Calu3 (cell line): ENCODE data around the gene KIAA0825. TPM values are rescaled to one million over a fixed set of nuclear protein-coding genes. Genes with fewer than 3 reads are reported as not detected.
A peak's percentile ranks its signal among the peaks of the same experiment; 100 is the strongest.

ENCODE experiments used
- BruUV-seq: library from RNA; stranded (reverse); fragments of 400-500 nt; replicated peaks from 2 replicates; lab custom pipeline; 2021; lab: Mats Ljungman, UMichigan
- CTCF ChIA-PET: fragments of 300-600 bp; sonication (Branson Sonifier 250); formaldehyde crosslinking; loops from one replicate; lab custom pipeline; 2022; ENCODE audit warnings: antibody characterized with exemption; lab: Charles Lee
- DNase-seq: peaks from one replicate; pipeline ENCODE4 v3.0.0; 2022
- H3K27ac Mint-ChIP-seq: one replicate; pipeline ENCODE4 v1.8.0; 2022; ENCODE audit warnings: mixed read lengths; ENCODE audit not compliant: unreplicated experiment
- H3K27me3 Mint-ChIP-seq: one replicate; pipeline ENCODE4 v1.8.0; 2022; ENCODE audit warnings: mixed read lengths; ENCODE audit not compliant: unreplicated experiment
- H3K36me3 Mint-ChIP-seq: one replicate; pipeline ENCODE4 v1.8.0; 2022; ENCODE audit warnings: mild to moderate bottlenecking, moderate library complexity, mixed read lengths; ENCODE audit not compliant: insufficient read depth, unreplicated experiment
- H3K4me1 Mint-ChIP-seq: one replicate; pipeline ENCODE4 v1.8.0; 2022; ENCODE audit warnings: mild to moderate bottlenecking, low read depth, mixed read lengths; ENCODE audit not compliant: unreplicated experiment
- H3K4me3 Mint-ChIP-seq: one replicate; pipeline ENCODE4 v1.8.0; 2022; ENCODE audit warnings: mild to moderate bottlenecking, low read depth, moderate library complexity, mixed read lengths; ENCODE audit not compliant: unreplicated experiment
- H3K9me3 Mint-ChIP-seq: one replicate; pipeline ENCODE4 v1.8.0; 2022; ENCODE audit warnings: low read depth, mixed read lengths; ENCODE audit not compliant: unreplicated experiment
- intact Hi-C: fragments of 100-400 bp; cut with micrococcal nuclease; formaldehyde crosslinking; loops from one replicate; pipeline ENCODE4 v1.10.0; 2022; ENCODE audit not compliant: unreplicated experiment
- total RNA-seq: library from RNA; stranded (reverse); gene quantifications from 2 replicates; pipeline ENCODE4 v1.2.3, GENCODE V29; 2022
- TF ChIP-seq, protein P1 (sequence below): fragments of 200-600 bp; IDR thresholded peaks from one replicate; pipeline ENCODE4 v1.8.0; 2022; ENCODE audit warnings: antibody characterized with exemption; ENCODE audit not compliant: unreplicated experiment

KIAA0825 gene
- total RNA-seq, 1 experiment from 2014 or later, result 1.9 TPM

DNA sequence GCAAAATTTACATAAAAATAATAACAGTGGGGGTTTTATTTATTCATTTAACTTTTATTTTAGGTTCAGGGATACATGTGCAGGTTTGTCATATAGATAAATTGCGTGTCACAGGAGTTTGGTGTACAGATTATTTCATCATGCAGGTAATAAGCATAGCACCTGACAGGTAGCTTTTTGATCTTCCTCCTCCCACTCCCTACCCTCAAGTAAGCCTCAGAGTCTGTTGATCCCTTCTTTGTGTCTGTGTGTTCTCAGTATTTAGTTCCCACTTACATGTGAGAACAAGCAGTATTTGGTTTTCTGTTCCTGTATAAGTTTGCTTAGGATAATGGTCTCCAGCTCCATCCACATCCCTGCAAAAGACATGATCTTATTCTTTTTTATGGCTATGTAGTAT, 240.3 kb downstream of the KIAA0825 start:
- intact Hi-C loops, result no loop called here
- H3K27ac Mint-ChIP-seq, result no peak overlapping the region
- H3K4me1 Mint-ChIP-seq, result no peaks in the 10 kb centered on the region
- no peaks in the 10 kb centered on the region for H3K27me3 Mint-ChIP-seq
- H3K36me3 Mint-ChIP-seq, result no peaks in the 10 kb centered on the region
- no peak overlapping the region for H3K4me3 Mint-ChIP-seq
- BruUV-seq, result no TSS peak
- H3K9me3 Mint-ChIP-seq, result no peaks in the 10 kb centered on the region
- no peak for DNase-seq
- CTCF ChIA-PET, result no interaction called here
- TF ChIP-seq, protein P1, sequence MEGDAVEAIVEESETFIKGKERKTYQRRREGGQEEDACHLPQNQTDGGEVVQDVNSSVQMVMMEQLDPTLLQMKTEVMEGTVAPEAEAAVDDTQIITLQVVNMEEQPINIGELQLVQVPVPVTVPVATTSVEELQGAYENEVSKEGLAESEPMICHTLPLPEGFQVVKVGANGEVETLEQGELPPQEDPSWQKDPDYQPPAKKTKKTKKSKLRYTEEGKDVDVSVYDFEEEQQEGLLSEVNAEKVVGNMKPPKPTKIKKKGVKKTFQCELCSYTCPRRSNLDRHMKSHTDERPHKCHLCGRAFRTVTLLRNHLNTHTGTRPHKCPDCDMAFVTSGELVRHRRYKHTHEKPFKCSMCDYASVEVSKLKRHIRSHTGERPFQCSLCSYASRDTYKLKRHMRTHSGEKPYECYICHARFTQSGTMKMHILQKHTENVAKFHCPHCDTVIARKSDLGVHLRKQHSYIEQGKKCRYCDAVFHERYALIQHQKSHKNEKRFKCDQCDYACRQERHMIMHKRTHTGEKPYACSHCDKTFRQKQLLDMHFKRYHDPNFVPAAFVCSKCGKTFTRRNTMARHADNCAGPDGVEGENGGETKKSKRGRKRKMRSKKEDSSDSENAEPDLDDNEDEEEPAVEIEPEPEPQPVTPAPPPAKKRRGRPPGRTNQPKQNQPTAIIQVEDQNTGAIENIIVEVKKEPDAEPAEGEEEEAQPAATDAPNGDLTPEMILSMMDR, result no peak

DNA sequence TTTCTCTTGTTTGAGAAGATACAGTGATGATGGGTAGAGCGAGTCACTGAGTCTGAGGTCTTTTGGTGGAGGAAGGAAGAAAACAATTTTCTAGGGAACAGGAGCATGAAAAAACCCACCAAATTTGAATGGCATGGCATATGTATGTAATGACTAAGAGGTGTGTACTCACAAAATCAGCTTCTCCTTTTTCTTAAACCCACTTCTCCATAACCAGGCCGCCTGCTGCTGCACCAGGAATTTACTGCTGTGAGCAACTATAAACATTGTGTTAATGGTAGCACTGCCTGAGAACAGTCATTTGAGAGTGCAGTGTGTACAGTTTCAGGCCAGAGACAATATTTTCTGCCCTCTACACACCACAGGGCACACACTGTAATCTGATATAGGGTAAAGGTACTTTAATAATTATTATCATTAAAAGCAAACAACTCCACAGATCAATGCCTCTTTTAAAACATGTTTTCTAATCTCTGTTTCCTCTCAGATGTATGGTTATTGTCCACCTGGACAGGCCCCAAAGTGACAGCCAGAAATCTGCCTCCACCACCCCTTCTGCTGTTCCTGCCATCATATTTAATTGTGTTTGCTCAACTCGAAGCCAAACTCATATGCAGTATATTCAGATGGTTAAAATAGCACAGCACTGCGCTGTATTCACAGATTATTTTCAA, 241.6 kb downstream of the KIAA0825 start:
- no TSS peak for BruUV-seq
- no peaks in the 10 kb centered on the region for H3K4me1 Mint-ChIP-seq
- H3K27me3 Mint-ChIP-seq, result no peaks in the 10 kb centered on the region
- CTCF ChIA-PET, result no interaction called here
- no peak overlapping the region for H3K4me3 Mint-ChIP-seq
- no peak overlapping the region for H3K27ac Mint-ChIP-seq
- H3K9me3 Mint-ChIP-seq, result no peaks in the 10 kb centered on the region
- TF ChIP-seq, protein P1, result no peak
- H3K36me3 Mint-ChIP-seq, result no peaks in the 10 kb centered on the region
- intact Hi-C loops, result no loop called here
- no peak for DNase-seq

DNA sequence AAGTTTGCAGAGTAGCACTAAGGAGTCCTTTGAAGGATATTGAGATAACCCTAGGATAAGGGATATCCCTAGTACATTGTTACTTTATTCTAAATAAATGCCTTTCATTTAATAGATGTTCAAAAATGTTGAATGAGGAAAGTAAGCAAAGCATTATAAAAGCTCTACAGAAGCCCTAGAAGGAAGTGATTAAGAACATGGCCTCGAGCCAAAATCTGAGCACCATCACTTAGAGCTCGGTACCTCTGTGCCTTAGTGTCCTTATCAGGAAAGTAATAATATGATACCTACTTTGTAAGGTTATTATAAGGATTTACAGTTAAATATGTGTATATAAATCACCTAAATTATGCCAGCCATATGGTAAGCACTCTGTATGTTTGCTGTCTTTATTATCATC, 242.6 kb downstream of the KIAA0825 start:
- Mint-ChIP-seq H3K9me3 (no peaks in the 10 kb centered on the region), H3K4me1 (no peaks in the 10 kb centered on the region), H3K27me3 (no peaks in the 10 kb centered on the region), H3K27ac (no peak overlapping the region), H3K4me3 (no peak overlapping the region), H3K36me3 (no peaks in the 10 kb centered on the region)
- intact Hi-C loops, result no loop called here
- no TSS peak for BruUV-seq
- TF ChIP-seq, protein P1, result no peak
- CTCF ChIA-PET, result no interaction called here
- peak; percentile 30 for DNase-seq

DNA sequence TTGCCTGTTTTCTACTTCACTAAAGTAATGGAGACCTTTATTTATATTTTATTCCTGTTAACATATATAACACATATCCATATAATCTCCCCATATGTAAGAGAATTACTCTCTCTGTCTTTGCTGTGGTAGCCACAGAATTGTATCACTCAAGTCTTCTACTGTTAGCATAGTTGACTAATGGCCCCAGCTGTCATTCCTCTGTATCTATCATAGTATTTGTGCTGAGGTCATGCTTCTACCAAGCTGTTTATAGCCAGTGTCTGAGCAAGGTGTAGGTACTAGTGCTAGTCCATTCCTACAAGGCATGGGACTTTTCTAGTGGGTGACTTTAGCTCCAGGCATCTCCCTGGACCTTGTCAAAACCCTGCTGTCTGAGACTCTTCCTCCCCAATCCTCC, 244.1 kb downstream of the KIAA0825 start:
- TF ChIP-seq, protein P1, result no peak
- DNase-seq, result no peak
- no peak overlapping the region for H3K27ac Mint-ChIP-seq
- H3K27me3 Mint-ChIP-seq, result no peaks in the 10 kb centered on the region
- no TSS peak for BruUV-seq
- no peaks in the 10 kb centered on the region for H3K4me1 Mint-ChIP-seq
- H3K36me3 Mint-ChIP-seq, result no peaks in the 10 kb centered on the region
- CTCF ChIA-PET, result no interaction called here
- no peaks in the 10 kb centered on the region for H3K9me3 Mint-ChIP-seq
- intact Hi-C loops, result loop anchor here (1.0 kb wide), 1 partner anchor 47 kb away; no protein-coding TSS in a partner anchor
- no peak overlapping the region for H3K4me3 Mint-ChIP-seq
